Cerebellar nuclear complex (tissue), 1 donor: Measurements from ENCODE around the gene ASTN2.

Source experiments
- DNase-seq, 2 experiments: peaks; one replicate each; lab custom pipeline; 2025; lab: John Stamatoyannopoulos, UW

The ASTN2 gene

GRCh38 chr9:116422119-116422979 lies 992.5 kb downstream of the ASTN2 start:
- DNase-seq, result no peak

- DNase-seq, result no peak
These were observed 993.8 kb downstream of the ASTN2 start for GRCh38 chr9:116420993-116421538.

DNA sequence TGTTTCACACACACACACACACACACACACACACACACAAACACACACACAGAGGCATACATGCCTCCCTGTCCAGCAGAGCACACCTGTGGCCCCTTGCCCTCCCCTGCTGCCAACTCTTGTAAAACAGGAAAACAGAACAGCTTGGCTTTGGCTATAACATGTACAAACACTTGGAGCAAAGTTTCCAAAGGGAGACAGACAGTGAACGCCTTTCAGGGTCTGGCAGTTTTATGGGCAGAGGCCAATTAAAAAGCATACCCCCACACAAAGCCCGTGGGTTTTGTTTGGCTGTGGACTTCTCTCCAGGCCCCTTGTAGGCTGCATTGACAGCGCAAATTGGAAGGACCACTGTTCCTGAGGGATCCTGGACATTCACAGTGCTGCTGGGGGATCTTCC lies 995.7 kb downstream of the ASTN2 start:
- no peak for DNase-seq

GRCh38 chr9:116417464-116417863 lies 997.4 kb downstream of the ASTN2 start:
- DNase-seq, result no peak

DNA sequence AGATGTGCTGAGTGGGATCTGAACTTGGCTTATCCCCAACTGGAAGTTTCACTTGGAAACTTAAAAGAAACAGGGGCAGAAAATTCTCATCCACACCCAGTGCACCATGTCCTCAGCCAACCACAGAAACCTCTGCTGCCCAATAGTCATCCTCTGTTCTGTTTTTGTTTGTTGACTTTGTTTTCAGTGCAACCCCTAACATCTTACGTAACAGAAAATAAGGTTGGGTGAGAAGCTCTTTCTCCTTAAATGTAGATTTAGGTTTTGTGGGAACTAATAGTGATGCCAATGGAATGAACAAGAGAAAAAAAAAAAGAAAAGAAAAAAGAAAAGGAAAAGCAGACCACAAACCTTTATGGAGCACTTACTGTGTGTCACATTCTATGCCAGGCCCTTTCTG lies 998.4 kb downstream of the ASTN2 start:
- no peak for DNase-seq

DNA sequence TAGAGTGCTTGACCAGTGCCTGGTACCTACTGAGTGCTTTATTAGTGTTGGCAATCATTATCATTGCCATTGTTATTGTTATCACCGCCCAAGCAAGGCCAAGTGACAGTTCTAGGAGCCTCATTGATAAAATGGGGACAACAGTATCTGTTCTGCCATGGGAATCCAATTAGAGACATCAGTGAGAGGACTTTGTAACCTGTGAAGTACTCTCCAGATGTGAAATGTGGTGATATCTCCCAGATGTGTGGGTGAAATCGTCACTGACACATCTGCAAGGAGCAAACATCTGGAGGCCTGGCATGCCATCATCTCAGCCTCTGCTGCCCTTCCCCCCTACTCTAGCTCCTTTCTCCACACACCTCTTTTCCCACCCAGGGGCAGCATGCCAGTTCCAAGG lies 1000.5 kb downstream of the ASTN2 start:
- DNase-seq, result no peak

GRCh38 chr9:116411506-116411905 lies 1003.4 kb downstream of the ASTN2 start:
- DNase-seq, result no peak

DNA sequence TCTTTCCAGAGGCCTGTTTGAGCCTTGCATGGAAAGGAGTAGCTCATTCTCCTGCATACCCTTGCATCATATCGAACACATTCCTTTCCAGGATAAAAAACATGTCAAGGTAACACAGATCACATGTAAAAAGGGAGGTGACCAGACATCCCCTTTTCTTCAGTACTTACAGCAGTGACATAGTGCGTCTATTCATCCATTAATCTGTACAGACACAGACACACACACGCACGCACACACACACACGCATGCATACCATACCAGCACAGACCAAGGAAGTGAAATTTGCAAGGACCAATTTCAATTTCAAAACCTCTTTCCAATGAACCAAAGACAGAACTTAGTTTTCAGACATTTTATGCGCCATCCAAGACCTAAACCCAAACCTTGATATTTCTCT lies 1005.2 kb downstream of the ASTN2 start:
- no peak for DNase-seq

- DNase-seq, result no peak
These were observed 1005.7 kb downstream of the ASTN2 start for GRCh38 chr9:116409129-116409528.

DNA sequence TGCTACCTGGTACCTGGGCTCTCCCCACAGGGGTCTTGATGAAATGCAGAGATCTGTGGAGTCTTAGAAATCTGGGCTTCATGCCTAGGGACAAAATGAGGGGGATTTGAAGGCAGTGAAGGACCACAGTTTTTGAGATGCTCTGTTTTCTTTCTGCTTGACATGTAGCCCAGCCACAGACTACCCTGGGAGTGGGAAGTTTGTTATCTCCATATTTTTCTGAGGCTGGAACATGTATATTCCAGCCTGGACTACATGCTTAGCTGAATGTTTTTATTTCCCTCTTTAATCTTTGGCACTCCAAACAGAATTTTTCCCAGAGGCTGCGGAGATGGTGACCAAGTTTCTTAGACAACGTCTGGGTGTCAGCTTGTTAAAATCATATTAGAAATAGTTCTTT lies 1008.4 kb downstream of the ASTN2 start:
- DNase-seq, result no peak

DNA sequence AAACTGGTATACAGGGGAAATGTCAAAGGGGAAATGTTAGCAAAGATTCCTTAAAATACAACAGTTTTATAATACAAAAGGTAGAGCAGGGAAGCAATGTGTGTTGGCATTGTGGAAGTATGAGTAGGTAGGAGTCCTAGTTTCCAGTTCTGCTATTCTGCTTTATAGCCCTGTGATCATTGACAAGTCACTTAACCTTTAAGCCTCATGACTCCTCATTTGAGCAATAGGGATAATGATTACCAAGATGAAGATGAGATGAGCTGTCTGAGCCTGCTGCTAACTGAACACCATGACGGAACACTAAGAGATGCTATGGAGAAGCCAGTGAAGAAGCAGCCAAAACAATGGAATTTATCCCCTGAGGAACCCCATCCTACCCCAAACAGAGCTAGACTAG lies 1009.5 kb downstream of the ASTN2 start:
- DNase-seq, result no peak

DNA sequence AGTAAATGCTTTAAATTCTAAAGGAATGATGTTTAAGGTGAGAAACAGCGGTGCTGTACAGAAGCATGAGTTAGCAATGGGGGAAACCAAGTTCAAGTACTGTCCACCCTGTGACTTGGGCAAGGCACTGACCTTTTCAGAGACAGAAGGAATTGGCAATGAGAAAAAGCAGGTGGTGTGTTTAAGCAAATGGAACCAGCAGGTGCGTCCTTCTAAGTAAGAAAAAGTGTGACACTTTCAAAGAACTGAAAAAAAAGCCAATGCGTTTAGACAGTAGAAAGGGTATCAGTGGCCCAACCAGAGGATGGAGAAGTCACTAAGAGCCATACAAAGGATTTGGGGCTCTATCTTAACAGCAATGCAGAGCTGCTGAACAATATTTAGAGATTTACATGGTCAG lies 1010.6 kb downstream of the ASTN2 start:
- no peak for DNase-seq

DNA sequence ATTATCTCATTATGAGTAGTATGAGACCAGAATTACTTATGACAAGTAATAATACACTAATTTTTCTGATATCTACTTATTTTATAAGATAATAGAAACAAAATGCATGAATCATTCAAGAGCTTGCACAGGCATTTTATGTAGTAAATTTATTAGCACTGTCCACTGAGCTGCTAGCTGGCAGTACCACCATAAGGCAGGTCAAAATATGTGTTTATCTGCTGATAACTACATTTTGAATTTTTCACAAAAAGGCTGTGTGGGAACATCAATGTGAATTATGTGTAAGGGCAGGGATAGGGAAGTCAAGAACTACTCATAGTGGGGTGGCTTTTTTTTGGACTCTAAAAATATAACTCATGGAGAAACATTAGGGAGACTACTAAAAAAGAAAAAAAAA lies 1011.7 kb downstream of the ASTN2 start:
- DNase-seq, result no peak

GRCh38 chr9:116395699-116396037 lies 1019.2 kb downstream of the ASTN2 start:
- DNase-seq, result no peak

- no peak for DNase-seq
These were observed 1019.8 kb downstream of the ASTN2 start for GRCh38 chr9:116394894-116395698.

- no peak for DNase-seq
These were observed 1020.8 kb downstream of the ASTN2 start for GRCh38 chr9:116394070-116394469.

DNA sequence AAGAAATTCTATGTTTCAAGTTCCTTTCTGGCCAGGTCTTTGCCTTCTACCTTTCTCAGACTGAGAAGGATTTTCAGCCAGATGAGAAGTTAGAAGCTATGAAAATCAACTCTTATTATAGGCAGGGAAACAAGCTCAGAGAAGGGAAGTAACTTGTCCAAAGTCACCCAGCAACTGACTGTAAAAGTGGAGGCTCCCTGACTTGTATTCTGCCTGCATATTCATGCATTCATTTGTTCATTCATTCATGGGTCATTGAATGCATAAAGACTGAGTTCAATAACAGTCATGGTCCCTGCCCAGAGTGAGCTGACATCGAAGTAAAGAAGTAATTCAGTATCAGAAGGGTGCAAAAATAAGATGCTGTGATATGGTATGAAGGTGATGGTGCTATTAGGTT lies 1021.7 kb downstream of the ASTN2 start:
- DNase-seq, result no peak

DNA sequence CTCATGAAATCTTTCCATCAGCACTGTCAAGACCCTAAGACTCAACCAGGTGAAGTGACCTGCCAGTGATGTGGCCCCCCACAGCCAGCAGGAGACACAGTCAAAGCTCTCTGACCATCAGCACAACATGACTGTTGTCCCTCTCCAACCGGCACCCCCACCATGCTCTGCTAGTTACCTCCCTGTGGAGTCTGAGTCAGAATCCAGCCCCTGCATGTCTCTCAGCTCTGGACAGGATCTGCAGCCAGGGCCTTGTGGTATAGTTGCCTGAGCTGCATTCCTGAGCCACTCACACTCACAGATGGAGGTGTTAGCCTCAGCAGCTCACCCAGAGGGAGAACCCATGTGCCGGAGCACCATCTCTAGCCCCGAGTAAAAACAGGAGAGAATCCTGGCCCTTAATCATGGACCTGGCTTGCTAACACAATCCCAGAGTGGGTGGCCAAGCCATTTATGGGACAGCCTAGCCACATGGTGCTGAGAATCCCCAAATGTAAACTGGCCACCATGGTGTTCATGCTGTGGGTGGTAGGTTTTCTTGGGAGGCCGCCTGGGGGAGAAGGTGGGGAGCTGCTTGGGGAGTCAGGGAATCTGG lies 1023.5 kb downstream of the ASTN2 start:
- DNase-seq, result no peak

DNA sequence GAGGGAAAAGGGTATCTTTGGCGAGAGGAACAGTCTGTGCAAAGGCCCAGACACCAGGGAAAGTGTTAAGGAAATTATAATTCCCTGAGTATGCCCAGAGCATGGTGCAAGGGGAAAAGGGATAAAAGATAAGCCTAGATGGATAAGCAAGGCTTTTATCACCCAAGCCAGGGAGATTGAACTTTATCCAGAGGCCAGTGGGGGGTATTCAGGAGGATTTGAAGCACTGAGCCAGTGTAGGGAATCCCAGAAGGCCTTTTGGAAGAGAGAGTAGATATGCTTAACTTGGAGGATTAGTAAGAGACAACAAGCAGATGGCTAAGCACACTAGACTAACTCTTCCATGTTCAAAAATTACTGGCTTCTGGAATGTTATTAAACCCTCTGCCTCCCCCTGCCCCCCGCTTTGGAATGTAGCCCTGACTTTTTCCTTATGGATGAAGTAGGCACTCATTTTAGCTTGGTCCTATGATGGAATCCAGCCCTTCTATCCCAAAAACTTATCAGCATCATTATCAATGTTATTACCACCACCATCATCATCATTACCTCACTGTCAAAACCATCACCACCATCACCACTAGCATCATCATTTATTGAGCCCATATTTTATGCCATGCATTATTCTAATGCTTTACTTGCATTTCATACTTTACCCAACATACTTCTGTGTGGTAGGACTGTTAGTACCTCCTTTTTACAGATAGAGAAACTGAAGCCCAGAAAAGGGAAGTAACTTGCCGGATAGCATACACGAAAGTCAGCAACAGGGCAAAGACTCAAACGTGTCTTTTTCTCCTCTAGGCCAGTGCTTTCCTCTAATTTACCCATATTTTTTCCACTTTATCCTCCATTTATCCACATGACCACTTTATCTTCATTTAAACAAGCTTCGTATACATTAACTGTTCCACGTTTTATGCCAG lies 1024.3 kb downstream of the ASTN2 start:
- DNase-seq, result no peak

DNA sequence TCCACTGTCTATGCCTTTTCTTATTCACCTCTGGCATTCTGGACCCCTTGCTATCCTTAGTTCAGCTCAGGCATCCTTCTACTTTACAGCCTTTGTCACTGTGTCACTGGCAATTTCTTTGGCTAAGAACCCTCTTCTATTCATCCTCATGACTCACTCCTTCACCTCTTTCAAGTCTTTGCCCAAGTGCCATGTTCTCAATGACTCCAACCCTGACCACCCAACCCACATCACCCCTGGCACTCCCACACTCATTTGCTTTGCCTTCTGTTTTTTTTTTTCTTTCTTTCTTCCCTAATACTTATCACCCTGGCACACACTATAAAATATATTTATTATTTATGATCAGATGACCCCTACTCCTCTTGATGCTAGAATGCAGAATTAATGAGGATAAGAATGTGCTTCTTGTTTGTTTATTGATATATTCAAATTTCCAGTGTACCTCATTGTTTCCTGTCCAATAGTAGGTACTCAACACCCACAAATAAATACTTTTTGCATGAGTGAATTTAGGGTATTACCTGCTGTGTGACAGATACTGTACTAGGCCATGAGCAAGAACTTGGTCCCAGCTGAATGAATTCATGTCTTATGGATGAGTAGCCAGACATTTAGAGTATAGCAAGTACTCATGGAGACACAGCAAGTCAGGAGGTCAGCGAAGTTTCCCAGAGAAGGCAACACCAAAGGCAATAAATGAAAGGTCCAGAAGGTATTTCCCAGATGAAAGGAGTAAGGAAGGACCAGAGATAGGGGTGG lies 1025.1 kb downstream of the ASTN2 start:
- DNase-seq, result no peak
